Measurements from ENCODE around the gene LRRD1.

LRRD1 gene

GRCh38 chr7:92226981-92227380 lies 48.0 kb upstream of the LRRD1 start:
- no peaks in the 10 kb centered on the region for H3K27me3 ChIP-seq (ENCODE audit: low read length)
- no peak overlapping the region for H2AFZ ChIP-seq (ENCODE audit: low read depth, low read length, severe bottlenecking)
- H3K4me2 ChIP-seq (ENCODE audit: low read depth, low read length, poor library complexity, severe bottlenecking) = no peak overlapping the region
- peaks cover 60% of the 10 kb centered on the region for H3K36me3 ChIP-seq (ENCODE audit: low read length)
- no peaks in the 10 kb centered on the region for H4K20me1 ChIP-seq (ENCODE audit: low read depth, low read length)
- H3K9me2 ChIP-seq (replicated peaks; ENCODE audit: insufficient read depth, low read length) = no peaks in the 10 kb centered on the region
- H3F3A ChIP-seq (ENCODE audit: insufficient read depth) = peaks cover 6% of the 10 kb centered on the region; the same call in 1 of the 2 replicates
- H3K9me3 ChIP-seq (ENCODE audit: insufficient read depth, low read length) = no peaks in the 10 kb centered on the region
- H3K27ac ChIP-seq (ENCODE audit: low read depth, low read length) = no peak overlapping the region
- no peak overlapping the region for H3K4me3 ChIP-seq (ENCODE audit: insufficient read depth, low read length, poor library complexity, severe bottlenecking)
- H3K9ac ChIP-seq (ENCODE audit: low read length) = no peak overlapping the region
- H3K79me2 ChIP-seq (ENCODE audit: insufficient read depth, low read length) = no peaks in the 10 kb centered on the region
- TF ChIP-seq EZH2phosphoT487 (conservative IDR thresholded peaks at IDR 0.05; ENCODE audit: low read length) (no peak), CTCF (IDR thresholded peaks at IDR 0.05; ENCODE audit: insufficient read depth, low read length, poor library complexity, severe bottlenecking) (no peak)

- no peaks in the 10 kb centered on the region for H4K20me1 ChIP-seq (ENCODE audit: low read depth, low read length)
- no peak overlapping the region for H3K9ac ChIP-seq (ENCODE audit: low read length)
- no peaks in the 10 kb centered on the region for H3K9me2 ChIP-seq (replicated peaks; ENCODE audit: insufficient read depth, low read length)
- no peaks in the 10 kb centered on the region for H3K9me3 ChIP-seq (ENCODE audit: insufficient read depth, low read length)
- H3K27me3 ChIP-seq (ENCODE audit: low read length) = no peaks in the 10 kb centered on the region
- no peak overlapping the region for H2AFZ ChIP-seq (ENCODE audit: low read depth, low read length, severe bottlenecking)
- H3K27ac ChIP-seq (ENCODE audit: low read depth, low read length) = no peak overlapping the region
- TF ChIP-seq EZH2phosphoT487 (conservative IDR thresholded peaks at IDR 0.05; ENCODE audit: low read length) (no peak), CTCF (IDR thresholded peaks at IDR 0.05; ENCODE audit: insufficient read depth, low read length, poor library complexity, severe bottlenecking) (no peak)
- H3K4me3 ChIP-seq (ENCODE audit: insufficient read depth, low read length, poor library complexity, severe bottlenecking) = no peak overlapping the region
- H3K4me2 ChIP-seq (ENCODE audit: low read depth, low read length, poor library complexity, severe bottlenecking) = no peak overlapping the region
- peaks cover 9% of the 10 kb centered on the region; the same call in 1 of the 2 replicates for H3F3A ChIP-seq (ENCODE audit: insufficient read depth)
- H3K79me2 ChIP-seq (ENCODE audit: insufficient read depth, low read length) = no peaks in the 10 kb centered on the region
- H3K36me3 ChIP-seq (ENCODE audit: low read length) = peaks cover 77% of the 10 kb centered on the region
Observed at GRCh38 chr7:92221766-92222165, 42.8 kb upstream of the LRRD1 start.

GRCh38 chr7:92206672-92207071 lies 27.7 kb upstream of the LRRD1 start:
- no peak overlapping the region for H3K4me2 ChIP-seq (ENCODE audit: low read depth, low read length, poor library complexity, severe bottlenecking)
- H3K9me2 ChIP-seq (replicated peaks; ENCODE audit: insufficient read depth, low read length) = no peaks in the 10 kb centered on the region
- H3K4me3 ChIP-seq (ENCODE audit: insufficient read depth, low read length, poor library complexity, severe bottlenecking) = no peak overlapping the region
- H3K9ac ChIP-seq (ENCODE audit: low read length) = no peak overlapping the region
- 0 out of 2 replicates have a peak, but pooled peaks cover 5% of the 10 kb centered on the region for H3K9me3 ChIP-seq (ENCODE audit: insufficient read depth, low read length)
- TF ChIP-seq EZH2phosphoT487 (conservative IDR thresholded peaks at IDR 0.05; ENCODE audit: low read length) (no peak), CTCF (IDR thresholded peaks at IDR 0.05; ENCODE audit: insufficient read depth, low read length, poor library complexity, severe bottlenecking) (no peak)
- peaks cover 15% of the 10 kb centered on the region; the same call in 1 of the 2 replicates for H3K79me2 ChIP-seq (ENCODE audit: insufficient read depth, low read length)
- H3K27ac ChIP-seq (ENCODE audit: low read depth, low read length) = no peak overlapping the region
- no peaks in the 10 kb centered on the region for H3K27me3 ChIP-seq (ENCODE audit: low read length)
- H3F3A ChIP-seq (ENCODE audit: insufficient read depth) = no peaks in the 10 kb centered on the region; the same call in 1 of the 2 replicates
- H2AFZ ChIP-seq (ENCODE audit: low read depth, low read length, severe bottlenecking) = no peak overlapping the region
- no peaks in the 10 kb centered on the region for H4K20me1 ChIP-seq (ENCODE audit: low read depth, low read length)
- peaks cover 72% of the 10 kb centered on the region for H3K36me3 ChIP-seq (ENCODE audit: low read length)

Data from SU-DHL-6 (cell line).